Transverse colon (tissue), 4 donors: Measurements from ENCODE around the gene EFCAB12.

ENCODE experiments used
- EP300 ChIP-seq: sonication (generic); formaldehyde crosslinking; IDR thresholded peaks from one replicate; pipeline ENCODE4 v1.6.1; 2017; ENCODE audit warnings: antibody characterized with exemption, low read depth
- POLR2A ChIP-seq: fragments of 450-650 bp; IDR thresholded peaks from one replicate; pipeline ENCODE4 v1.6.1; 2016; ENCODE audit warnings: antibody characterized with exemption, mild to moderate bottlenecking, moderate library complexity
- POLR2AphosphoS5 ChIP-seq, 3 donors: sonication (generic); formaldehyde crosslinking; IDR thresholded peaks; one replicate each; pipeline ENCODE4 v1.6.1; 2016; ENCODE audit warnings: antibody characterized with exemption in 3 of 3
- TF ChIP-seq, protein P1 (sequence below), 5 experiments: fragments of 200-600 bp in 3 of 5; fragments of 450-650 bp in 2 of 5; sonication (generic) in 3 of 5; IDR thresholded peaks; 1 replicate in 2 of 5; 2 replicates in 3 of 5; pipeline ENCODE4 v1.5.1; 2016 to 2017; ENCODE audit warnings: antibody characterized with exemption in 5 of 5, inconsistent platforms in 3 of 5, mild to moderate bottlenecking in 2 of 5, moderate library complexity in 1 of 5

DNA sequence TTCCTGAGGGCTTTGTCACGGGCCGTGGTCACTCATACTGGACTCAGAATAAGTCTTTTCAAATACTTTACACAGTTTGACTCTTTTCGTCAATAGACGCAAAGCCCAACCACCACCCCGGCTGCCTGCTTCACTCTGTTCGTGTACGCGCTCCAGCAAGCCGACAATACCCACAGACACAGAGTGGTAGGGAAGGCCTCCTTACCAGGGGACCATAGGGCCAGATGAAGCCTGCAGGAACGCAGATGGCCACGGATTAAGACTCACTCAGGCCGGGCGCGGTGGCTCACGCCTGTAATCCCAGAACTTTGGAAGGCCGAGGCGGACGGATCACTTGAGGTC is 29.7 kb downstream of the EFCAB12 start:
- no peak for TF ChIP-seq EP300
- TF ChIP-seq POLR2A, result no peak
- TF ChIP-seq, protein P1, sequence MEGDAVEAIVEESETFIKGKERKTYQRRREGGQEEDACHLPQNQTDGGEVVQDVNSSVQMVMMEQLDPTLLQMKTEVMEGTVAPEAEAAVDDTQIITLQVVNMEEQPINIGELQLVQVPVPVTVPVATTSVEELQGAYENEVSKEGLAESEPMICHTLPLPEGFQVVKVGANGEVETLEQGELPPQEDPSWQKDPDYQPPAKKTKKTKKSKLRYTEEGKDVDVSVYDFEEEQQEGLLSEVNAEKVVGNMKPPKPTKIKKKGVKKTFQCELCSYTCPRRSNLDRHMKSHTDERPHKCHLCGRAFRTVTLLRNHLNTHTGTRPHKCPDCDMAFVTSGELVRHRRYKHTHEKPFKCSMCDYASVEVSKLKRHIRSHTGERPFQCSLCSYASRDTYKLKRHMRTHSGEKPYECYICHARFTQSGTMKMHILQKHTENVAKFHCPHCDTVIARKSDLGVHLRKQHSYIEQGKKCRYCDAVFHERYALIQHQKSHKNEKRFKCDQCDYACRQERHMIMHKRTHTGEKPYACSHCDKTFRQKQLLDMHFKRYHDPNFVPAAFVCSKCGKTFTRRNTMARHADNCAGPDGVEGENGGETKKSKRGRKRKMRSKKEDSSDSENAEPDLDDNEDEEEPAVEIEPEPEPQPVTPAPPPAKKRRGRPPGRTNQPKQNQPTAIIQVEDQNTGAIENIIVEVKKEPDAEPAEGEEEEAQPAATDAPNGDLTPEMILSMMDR (IDR thresholded peaks at IDR 0.05), result no peak
- TF ChIP-seq POLR2AphosphoS5 (IDR thresholded peaks at IDR 0.05), result no peak
